HepG2 (cell line): ENCODE measurements around the gene C20orf202. TPM values are rescaled to one million over a fixed set of nuclear protein-coding genes. Genes with fewer than 3 reads are reported as not detected.

Experiments
- ATAC-seq: fragments of 200-7000 bp; cut with Tn5 transposase; 3 replicates; pipeline ENCODE4 v1.9.1; 2020; ENCODE audit warnings: mild to moderate bottlenecking, moderate library complexity
- BruUV-seq: library from RNA; stranded (reverse); fragments of 400-500 nt; replicated peaks from 2 replicates; lab custom pipeline; 2021; lab: Mats Ljungman, UMichigan
- CTCF ChIA-PET: fragments of 300-600 bp; formaldehyde crosslinking; extraction: SDS; loops from one replicate; lab custom pipeline; 2021; ENCODE audit warnings: low total read pairs, inconsistent platforms, low intra/inter-chr PET ratio; lab: Yijun Ruan, JAX
- POLR2A ChIA-PET: fragments of 350-600 bp; sonication (Branson Sonifier 250); formaldehyde crosslinking; loops from one replicate; lab custom pipeline; 2020; ENCODE audit warnings: antibody characterized with exemption, inconsistent platforms; lab: Yijun Ruan, JAX
- DNase-seq: peaks from one replicate; pipeline ENCODE4 v3.0.0-alpha.2; 2015; ENCODE audit warnings: low spot score
- FAIRE-seq: peaks from 3 replicates; lab custom pipeline; 2011; peaks lifted over from hg19 to GRCh38; lab: Jason Lieb, UNC
- H2AFZ ChIP-seq: one replicate; pipeline ENCODE4 v1.6.1; 2011; ENCODE audit warnings: low read length, inconsistent platforms
- H3K27ac ChIP-seq: fragments of 300-600 bp; 3 replicates; pipeline ENCODE4 v1.8.0; 2011; ENCODE audit warnings: mixed run types, mild to moderate bottlenecking, mixed read lengths, low read length, inconsistent platforms; ENCODE audit not compliant: insufficient read depth; ENCODE audit errors: extremely low read length
- H3K27me3 ChIP-seq, 2 experiments: fragments of 200-600 bp in 1 of 2; 2 replicates in 1 of 2; 3 replicates in 1 of 2; pipeline versions ENCODE4 v1.6.0 to v1.8.0; 2011; ENCODE audit warnings: low read length in 2 of 2, mild to moderate bottlenecking in 2 of 2, moderate library complexity in 2 of 2, inconsistent platforms in 1 of 2; ENCODE audit not compliant: insufficient read depth in 2 of 2, control insufficient read depth in 1 of 2
- H3K36me3 ChIP-seq, 2 experiments: fragments of 200-600 bp in 1 of 2; replicated peaks in 1 of 2; 2 replicates in 1 of 2; 3 replicates in 1 of 2; pipeline versions ENCODE4 v1.5.1 to v1.8.0; 2011; ENCODE audit warnings: low read length in 2 of 2, inconsistent platforms in 1 of 2; ENCODE audit not compliant: insufficient read depth in 2 of 2, control insufficient read depth in 1 of 2
- H3K4me1 ChIP-seq: 2 replicates; pipeline ENCODE4 v1.5.1; 2012; ENCODE audit warnings: low read length, inconsistent platforms; ENCODE audit not compliant: insufficient read depth
- H3K4me2 ChIP-seq: 2 replicates; pipeline ENCODE4 v1.6.0; 2011; ENCODE audit warnings: low read depth, low read length, inconsistent platforms
- H3K4me3 ChIP-seq, 3 experiments: fragments of 200-600 bp in 1 of 3; sonication (generic), shearing (Covaris generic) in 1 of 3; replicated peaks in 1 of 3; 2 replicates each; pipeline ENCODE4 v1.5.1; 2011 to 2016; ENCODE audit warnings: low read length in 3 of 3, inconsistent platforms in 2 of 3, low read depth in 2 of 3, mild to moderate bottlenecking in 2 of 3, control low read depth in 1 of 3, mixed read lengths in 1 of 3; ENCODE audit not compliant: insufficient read depth in 1 of 3
- H3K79me2 ChIP-seq: one replicate; pipeline ENCODE4 v1.6.1; 2011; ENCODE audit warnings: low read length, inconsistent platforms; ENCODE audit not compliant: insufficient read depth
- H3K9ac ChIP-seq: 2 replicates; pipeline ENCODE4 v1.6.0; 2011; ENCODE audit warnings: mild to moderate bottlenecking, low read depth, low read length, inconsistent platforms; ENCODE audit not compliant: insufficient read depth
- H3K9me3 ChIP-seq: 2 replicates; pipeline ENCODE4 v1.5.1; 2012; ENCODE audit warnings: mild to moderate bottlenecking, low read length
- H4K20me1 ChIP-seq: 2 replicates; pipeline ENCODE4 v1.6.0; 2011; ENCODE audit warnings: inconsistent platforms, mild to moderate bottlenecking, low read length, moderate library complexity; ENCODE audit not compliant: insufficient read depth
- ARNT ChIP-seq: fragments of 450-650 bp; IDR thresholded peaks from 2 replicates; pipeline ENCODE4 v1.6.1; 2017
- ATM ChIP-seq: fragments of 450-650 bp; IDR thresholded peaks from 2 replicates; pipeline ENCODE4 v1.7.1; 2017; ENCODE audit warnings: mild to moderate bottlenecking, borderline replicate concordance
- FOXA1 ChIP-seq, 2 experiments: fragments of 450-650 bp in 1 of 2; sonication (generic) in 1 of 2; formaldehyde crosslinking in 1 of 2; IDR thresholded peaks; 2 replicates each; pipeline versions ENCODE4 v1.4.0 to v1.6.1; 2016 to 2020; ENCODE audit warnings: missing genetic modification reagents in 1 of 2
- IKZF1 ChIP-seq: fragments of 450-650 bp; IDR thresholded peaks from 2 replicates; pipeline ENCODE4 v1.7.1; 2016
- IRF2 ChIP-seq: IDR thresholded peaks from 2 replicates; pipeline ENCODE4 v1.6.1; 2018; ENCODE audit warnings: missing genetic modification reagents, missing compliant biosample characterization
- JUNB ChIP-seq: sonication (generic); formaldehyde crosslinking; IDR thresholded peaks from 2 replicates; pipeline ENCODE4 v1.8.0; 2022; ENCODE audit warnings: missing genetic modification reagents, mild to moderate bottlenecking, borderline replicate concordance
- LCORL ChIP-seq, 2 experiments: fragments of 450-650 bp in 1 of 2; sonication (generic) in 1 of 2; formaldehyde crosslinking in 1 of 2; IDR thresholded peaks; 2 replicates each; pipeline versions ENCODE4 v1.5.0 to v1.6.1; 2017 to 2020; ENCODE audit warnings: antibody characterized with exemption in 1 of 2, missing genetic modification reagents in 1 of 2
- NONO ChIP-seq, 2 experiments: fragments of 450-650 bp in 1 of 2; sonication (generic) in 1 of 2; formaldehyde crosslinking in 1 of 2; IDR thresholded peaks in 1 of 2; conservative IDR thresholded peaks in 1 of 2; 2 replicates each; pipeline versions ENCODE4 v1.6.1 to v1.8.0; 2017 to 2022; ENCODE audit warnings: mild to moderate bottlenecking in 1 of 2, missing genetic modification reagents in 1 of 2, moderate library complexity in 1 of 2
- SP2 ChIP-seq: sonication (generic); formaldehyde crosslinking; IDR thresholded peaks from 2 replicates; pipeline ENCODE4 v1.5.1; 2020; ENCODE audit warnings: mild to moderate bottlenecking, missing genetic modification reagents
- TGIF2 ChIP-seq: IDR thresholded peaks from 2 replicates; pipeline ENCODE4 v1.6.1; 2016; ENCODE audit warnings: control low read depth, missing compliant biosample characterization
- ZKSCAN5 ChIP-seq: sonication (generic); formaldehyde crosslinking; IDR thresholded peaks from 2 replicates; pipeline ENCODE4 v1.5.1; 2020; ENCODE audit warnings: mild to moderate bottlenecking, missing genetic modification reagents
- ZNF207 ChIP-seq: fragments of 450-650 bp; IDR thresholded peaks from 2 replicates; pipeline ENCODE4 v1.6.1; 2016; ENCODE audit warnings: antibody characterized with exemption, borderline replicate concordance
- ZNF468 ChIP-seq: sonication (generic); formaldehyde crosslinking; IDR thresholded peaks from 2 replicates; pipeline ENCODE4 v1.8.0; 2022; ENCODE audit warnings: mild to moderate bottlenecking, moderate library complexity, missing genetic modification reagents
- ZNF737 ChIP-seq: sonication (generic); formaldehyde crosslinking; IDR thresholded peaks from 2 replicates; pipeline ENCODE4 v1.5.0; 2020; ENCODE audit warnings: missing genetic modification reagents, mild to moderate bottlenecking, borderline replicate concordance
- ZSCAN25 ChIP-seq: sonication (generic); formaldehyde crosslinking; IDR thresholded peaks from 2 replicates; pipeline ENCODE4 v1.8.0; 2022; ENCODE audit warnings: mild to moderate bottlenecking, missing genetic modification reagents
- WGBS: methylation state at CpG from one replicate; pipeline ENCODE4 v1.1.6; 2017; ENCODE audit warnings: low lambda C conversion rate; 5-methylcytosine and 5-hydroxymethylcytosine counted together
- in situ Hi-C: cut with HindIII; loops from 2 replicates; pipeline ENCODE4 v1.10.0; 2017; ENCODE audit warnings: low pct_unique_long_range_greater_than_20kb; ENCODE audit not compliant: extremely low pct_ligation_motif_present
- intact Hi-C: fragments of 100-400 bp; cut with micrococcal nuclease; formaldehyde crosslinking; loops from one replicate; pipeline ENCODE4 v1.10.0; 2022; ENCODE audit not compliant: unreplicated experiment
- polyA plus RNA-seq, 8 experiments: library from polyadenylated mRNA; depleted of rRNA in 3 of 8; stranded (reverse) in 7 of 8; unstranded in 1 of 8; fragments of >200 nt; fragmentation: Illumina TruSeq in 4 of 8; extraction: Trizol in 4 of 8; gene quantifications; 2 replicates each; pipeline versions ENCODE4 v1.2.1 to v1.2.3, GENCODE V29; 2011 to 2016; ENCODE audit warnings: low read depth in 4 of 8, missing spikeins in 1 of 8, mixed read lengths in 1 of 8; ENCODE audit not compliant: insufficient read depth in 1 of 8
- total RNA-seq, 5 experiments: library from RNA; depleted of rRNA; stranded (reverse); fragments of >200 nt; fragmentation: Illumina TruSeq; extraction: Trizol; gene quantifications; 2 replicates each; pipeline ENCODE4 v1.2.3, GENCODE V29; 2016; ENCODE audit warnings: low read depth in 1 of 5
- TF ChIP-seq, protein P1 (sequence below): sonication (generic); formaldehyde crosslinking; IDR thresholded peaks from 2 replicates; pipeline ENCODE4 v1.8.1; 2022; ENCODE audit warnings: low read depth, mild to moderate bottlenecking, missing genetic modification reagents
- TF ChIP-seq, protein P2 (sequence below): fragments of 450-650 bp; IDR thresholded peaks from 2 replicates; pipeline ENCODE4 v1.6.1; 2016

C20orf202 gene
- total and polyA plus RNA-seq, 2 of the 13 experiments (the other 11 are each of a cell fraction or from before 2014, with no cell fraction given): 0.20 to 1.2 TPM

GRCh38 chr20:1188347-1188746 is 14.9 kb upstream of the C20orf202 start:
- 95% methylated on average over 1 of the region's 1 CpG for WGBS
- intact Hi-C loops (loop anchor here (10.0 kb wide), 1 partner anchor 374 kb away; no protein-coding TSS in a partner anchor), in situ Hi-C loops (loop anchor here (5.0 to 10.0 kb wide), 3 partner anchors 71 to 374 kb away; partner anchors contain the start of gene PSMF1)
- no peaks in the 10 kb centered on the region for H3K36me3 ChIP-seq
- ATAC-seq (no peak), FAIRE-seq (peak; percentile 56), DNase-seq (no peak)
- BruUV-seq: no TSS peak
- ChIA-PET POLR2A (interaction anchor here (1.2 to 1.6 kb wide), 2 partner anchors 25 to 137 kb away, joined by 3 to 6 read pairs; no protein-coding TSS in a partner anchor), CTCF (no interaction called here)
- no peak overlapping the region for H2AFZ ChIP-seq
- H3K27me3 ChIP-seq: no peaks in the 10 kb centered on the region; a peak in 1 of 5 replicates
- H3K27ac ChIP-seq: peak overlapping the region; percentile 61
- H3K4me1 ChIP-seq: peaks cover 54% of the 10 kb centered on the region
- no peaks in the 10 kb centered on the region for H3K9me3 ChIP-seq
- peak overlapping the region; percentile 94 for H3K4me2 ChIP-seq
- no peaks in the 10 kb centered on the region for H3K79me2 ChIP-seq
- peak overlapping the region in 1 of 3 experiments; percentile 2; a peak in 1 of 6 replicates for H3K4me3 ChIP-seq
- H4K20me1 ChIP-seq: no peaks in the 10 kb centered on the region
- peak overlapping the region; percentile 58 for H3K9ac ChIP-seq
- TF ChIP-seq ARNT: peak; percentile 93
- TF ChIP-seq TGIF2 (CRISPR knock-in tag): no peak
- peak; percentile 65; the same call in 1 of the 2 replicates for TF ChIP-seq FOXA1 (IDR thresholded peaks at IDR 0.05)
- no peak for TF ChIP-seq FOXA1 (CRISPR knock-in tag; IDR thresholded peaks at IDR 0.05)
- 0 out of 2 replicates have a peak, but pooled peaks have one; percentile 63 for TF ChIP-seq ATM
- TF ChIP-seq, protein P1, sequence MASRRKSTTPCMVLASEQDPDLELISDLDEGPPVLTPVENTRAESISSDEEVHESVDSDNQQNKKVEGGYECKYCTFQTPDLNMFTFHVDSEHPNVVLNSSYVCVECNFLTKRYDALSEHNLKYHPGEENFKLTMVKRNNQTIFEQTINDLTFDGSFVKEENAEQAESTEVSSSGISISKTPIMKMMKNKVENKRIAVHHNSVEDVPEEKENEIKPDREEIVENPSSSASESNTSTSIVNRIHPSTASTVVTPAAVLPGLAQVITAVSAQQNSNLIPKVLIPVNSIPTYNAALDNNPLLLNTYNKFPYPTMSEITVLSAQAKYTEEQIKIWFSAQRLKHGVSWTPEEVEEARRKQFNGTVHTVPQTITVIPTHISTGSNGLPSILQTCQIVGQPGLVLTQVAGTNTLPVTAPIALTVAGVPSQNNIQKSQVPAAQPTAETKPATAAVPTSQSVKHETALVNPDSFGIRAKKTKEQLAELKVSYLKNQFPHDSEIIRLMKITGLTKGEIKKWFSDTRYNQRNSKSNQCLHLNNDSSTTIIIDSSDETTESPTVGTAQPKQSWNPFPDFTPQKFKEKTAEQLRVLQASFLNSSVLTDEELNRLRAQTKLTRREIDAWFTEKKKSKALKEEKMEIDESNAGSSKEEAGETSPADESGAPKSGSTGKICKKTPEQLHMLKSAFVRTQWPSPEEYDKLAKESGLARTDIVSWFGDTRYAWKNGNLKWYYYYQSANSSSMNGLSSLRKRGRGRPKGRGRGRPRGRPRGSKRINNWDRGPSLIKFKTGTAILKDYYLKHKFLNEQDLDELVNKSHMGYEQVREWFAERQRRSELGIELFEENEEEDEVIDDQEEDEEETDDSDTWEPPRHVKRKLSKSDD: peak; percentile 37; the same call in 1 of the 2 replicates
- TF ChIP-seq, protein P2, sequence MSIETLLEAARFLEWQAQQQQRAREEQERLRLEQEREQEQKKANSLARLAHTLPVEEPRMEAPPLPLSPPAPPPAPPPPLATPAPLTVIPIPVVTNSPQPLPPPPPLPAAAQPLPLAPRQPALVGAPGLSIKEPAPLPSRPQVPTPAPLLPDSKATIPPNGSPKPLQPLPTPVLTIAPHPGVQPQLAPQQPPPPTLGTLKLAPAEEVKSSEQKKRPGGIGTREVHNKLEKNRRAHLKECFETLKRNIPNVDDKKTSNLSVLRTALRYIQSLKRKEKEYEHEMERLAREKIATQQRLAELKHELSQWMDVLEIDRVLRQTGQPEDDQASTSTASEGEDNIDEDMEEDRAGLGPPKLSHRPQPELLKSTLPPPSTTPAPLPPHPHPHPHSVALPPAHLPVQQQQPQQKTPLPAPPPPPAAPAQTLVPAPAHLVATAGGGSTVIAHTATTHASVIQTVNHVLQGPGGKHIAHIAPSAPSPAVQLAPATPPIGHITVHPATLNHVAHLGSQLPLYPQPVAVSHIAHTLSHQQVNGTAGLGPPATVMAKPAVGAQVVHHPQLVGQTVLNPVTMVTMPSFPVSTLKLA: 0 out of 2 replicates have a peak, but pooled peaks have one; percentile 30
- TF ChIP-seq ZNF737 (CRISPR knock-in tag): peak; percentile 52; the same call in 1 of the 2 replicates
- TF ChIP-seq ZNF468 (CRISPR knock-in tag): 0 out of 2 replicates have a peak, but pooled peaks have one; percentile 9
- 0 out of 2 replicates have a peak, but pooled peaks have one; percentile 12 for TF ChIP-seq JUNB (CRISPR knock-in tag)
- 0 out of 2 replicates have a peak, but pooled peaks have one; percentile 33 for TF ChIP-seq ZKSCAN5 (CRISPR knock-in tag)
- peak; percentile 92; the same call in 1 of the 2 replicates for TF ChIP-seq ZNF207
- TF ChIP-seq SP2 (CRISPR knock-in tag): peak; percentile 37; the same call in 1 of the 2 replicates
- no peak for TF ChIP-seq IRF2 (CRISPR knock-in tag)
- peak; percentile 24; the same call in 1 of the 2 replicates for TF ChIP-seq LCORL (IDR thresholded peaks at IDR 0.05)
- TF ChIP-seq LCORL (CRISPR knock-in tag; IDR thresholded peaks at IDR 0.05): no peak
- TF ChIP-seq NONO (IDR thresholded peaks at IDR 0.05): peak; percentile 96; the same call in 1 of the 2 replicates
- TF ChIP-seq NONO (CRISPR knock-in tag; conservative IDR thresholded peaks at IDR 0.05): no peak
- TF ChIP-seq IKZF1: peak; percentile 90; the same call in 1 of the 2 replicates
- TF ChIP-seq ZSCAN25: no peak
